A673 (cell line): ENCODE measurements around the gene UFD1. TPM values are rescaled to one million over a fixed set of nuclear protein-coding genes. Genes with fewer than 3 reads are reported as not detected.

Experiments
- BruUV-seq: library from RNA; stranded (reverse); fragments of 400-500 nt; replicated peaks from 2 replicates; lab custom pipeline; 2021; lab: Mats Ljungman, UMichigan
- CTCF ChIA-PET: fragments of 300-600 bp; sonication (Branson Sonifier 250); formaldehyde crosslinking; loops from one replicate; lab custom pipeline; 2022; ENCODE audit warnings: antibody characterized with exemption; lab: Charles Lee
- POLR2A ChIA-PET: fragments of 300-600 bp; sonication (Branson Sonifier 250); formaldehyde crosslinking; loops from one replicate; lab custom pipeline; 2022; ENCODE audit warnings: antibody characterized with exemption; ENCODE audit not compliant: low non-redundant PET; lab: Charles Lee
- DNase-seq: peaks from one replicate; pipeline ENCODE4 v3.0.0-alpha.2; 2015; ENCODE audit warnings: low spot score
- H3K27ac ChIP-seq: fragments of 200-600 bp; sonication (generic); 2 replicates; pipeline ENCODE4 v1.5.1; 2016; ENCODE audit warnings: mixed run types, low read depth, mild to moderate bottlenecking, mixed read lengths, antibody characterized with exemption, low read length; ENCODE audit not compliant: poor library complexity, severe bottlenecking
- H3K27me3 ChIP-seq: fragments of 200-600 bp; sonication (generic); replicated peaks from 2 replicates; pipeline ENCODE4 v1.6.1; 2017; ENCODE audit warnings: mixed run types, low read depth, mild to moderate bottlenecking, mixed read lengths, antibody characterized with exemption, low read length; ENCODE audit not compliant: insufficient read depth, poor library complexity
- H3K36me3 ChIP-seq: fragments of 200-600 bp; sonication (generic); 2 replicates; pipeline ENCODE4 v1.6.1; 2016; ENCODE audit warnings: mixed run types, mild to moderate bottlenecking, mixed read lengths, antibody characterized with exemption, low read length; ENCODE audit not compliant: insufficient read depth, poor library complexity, severe bottlenecking
- H3K4me1 ChIP-seq: fragments of 200-600 bp; sonication (generic); 2 replicates; pipeline ENCODE4 v1.6.1; 2017; ENCODE audit warnings: mixed run types, mild to moderate bottlenecking, mixed read lengths, antibody characterized with exemption, low read length; ENCODE audit not compliant: insufficient read depth, poor library complexity, severe bottlenecking
- H3K4me3 ChIP-seq: fragments of 200-600 bp; sonication (generic); 2 replicates; pipeline ENCODE4 v1.5.1; 2016; ENCODE audit warnings: low read depth, mixed run types, mild to moderate bottlenecking, mixed read lengths, low read length; ENCODE audit not compliant: poor library complexity, severe bottlenecking
- H3K9me3 ChIP-seq: fragments of 200-600 bp; sonication (generic); 2 replicates; pipeline ENCODE4 v1.6.1; 2016; ENCODE audit warnings: mixed run types, low read depth, mild to moderate bottlenecking, mixed read lengths, antibody characterized with exemption, low read length; ENCODE audit not compliant: poor library complexity, severe bottlenecking
- EZH2 ChIP-seq: fragments of 200-600 bp; sonication (generic); IDR thresholded peaks from 2 replicates; pipeline ENCODE4 v1.6.1; 2017; ENCODE audit warnings: borderline replicate concordance, low read depth, mild to moderate bottlenecking, mixed read lengths, antibody characterized with exemption, low read length; ENCODE audit not compliant: poor library complexity, severe bottlenecking
- intact Hi-C: fragments of 100-400 bp; cut with micrococcal nuclease; formaldehyde crosslinking; loops from one replicate; pipeline ENCODE4 v1.10.0; 2022; ENCODE audit not compliant: unreplicated experiment
- total RNA-seq: library from RNA; stranded (reverse); gene quantifications from 2 replicates; pipeline ENCODE4 v1.2.3, GENCODE V29; 2021
- TF ChIP-seq, protein P1 (sequence below): fragments of 300-800, 200-600 bp; sonication (generic); conservative IDR thresholded peaks from 2 replicates; pipeline ENCODE4 v1.5.1; 2017; ENCODE audit warnings: low read depth, mild to moderate bottlenecking, antibody characterized with exemption, low read length, moderate library complexity, mixed read lengths

UFD1 gene
- total RNA-seq, 1 experiment from 2014 or later, result 195 TPM

DNA sequence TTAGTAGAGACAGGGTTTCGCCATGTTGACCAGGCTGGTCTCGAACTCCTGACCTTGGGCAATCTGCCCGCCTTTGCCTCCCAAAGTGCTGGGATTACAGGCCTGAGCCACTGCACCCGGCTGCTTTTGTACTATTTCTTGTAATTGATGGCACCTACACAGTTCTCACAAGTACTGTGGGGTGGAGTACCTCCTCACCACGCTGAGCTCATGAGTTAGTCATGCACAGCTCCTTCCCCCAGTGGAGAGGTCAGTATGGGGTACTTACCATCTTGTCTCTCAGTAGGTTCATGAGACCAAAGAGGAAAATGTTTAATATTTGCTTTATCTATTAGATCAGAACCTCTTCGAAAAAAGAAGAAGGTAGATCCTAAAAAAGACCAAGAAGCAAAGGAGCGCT lies 44.6 kb downstream of the UFD1 start:
- no peaks in the 10 kb centered on the region for H3K27me3 ChIP-seq
- no TSS peak for BruUV-seq
- no peaks in the 10 kb centered on the region for H3K4me1 ChIP-seq
- no peaks in the 10 kb centered on the region for H3K9me3 ChIP-seq
- intact Hi-C loops, result loop anchor here (5.0 kb wide), 1 partner anchor 283 kb away; no protein-coding TSS in a partner anchor
- no peak for DNase-seq
- peaks cover 6% of the 10 kb centered on the region for H3K36me3 ChIP-seq
- no peak overlapping the region for H3K4me3 ChIP-seq
- H3K27ac ChIP-seq, result no peak overlapping the region
- ChIA-PET POLR2A (interaction anchor here (0.6 kb wide), 1 partner anchor 99 kb away, joined by 9 read pairs; no protein-coding TSS in a partner anchor), CTCF (no interaction called here)
- TF ChIP-seq, protein P1, sequence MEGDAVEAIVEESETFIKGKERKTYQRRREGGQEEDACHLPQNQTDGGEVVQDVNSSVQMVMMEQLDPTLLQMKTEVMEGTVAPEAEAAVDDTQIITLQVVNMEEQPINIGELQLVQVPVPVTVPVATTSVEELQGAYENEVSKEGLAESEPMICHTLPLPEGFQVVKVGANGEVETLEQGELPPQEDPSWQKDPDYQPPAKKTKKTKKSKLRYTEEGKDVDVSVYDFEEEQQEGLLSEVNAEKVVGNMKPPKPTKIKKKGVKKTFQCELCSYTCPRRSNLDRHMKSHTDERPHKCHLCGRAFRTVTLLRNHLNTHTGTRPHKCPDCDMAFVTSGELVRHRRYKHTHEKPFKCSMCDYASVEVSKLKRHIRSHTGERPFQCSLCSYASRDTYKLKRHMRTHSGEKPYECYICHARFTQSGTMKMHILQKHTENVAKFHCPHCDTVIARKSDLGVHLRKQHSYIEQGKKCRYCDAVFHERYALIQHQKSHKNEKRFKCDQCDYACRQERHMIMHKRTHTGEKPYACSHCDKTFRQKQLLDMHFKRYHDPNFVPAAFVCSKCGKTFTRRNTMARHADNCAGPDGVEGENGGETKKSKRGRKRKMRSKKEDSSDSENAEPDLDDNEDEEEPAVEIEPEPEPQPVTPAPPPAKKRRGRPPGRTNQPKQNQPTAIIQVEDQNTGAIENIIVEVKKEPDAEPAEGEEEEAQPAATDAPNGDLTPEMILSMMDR, result no peak
- no peak for TF ChIP-seq EZH2

DNA sequence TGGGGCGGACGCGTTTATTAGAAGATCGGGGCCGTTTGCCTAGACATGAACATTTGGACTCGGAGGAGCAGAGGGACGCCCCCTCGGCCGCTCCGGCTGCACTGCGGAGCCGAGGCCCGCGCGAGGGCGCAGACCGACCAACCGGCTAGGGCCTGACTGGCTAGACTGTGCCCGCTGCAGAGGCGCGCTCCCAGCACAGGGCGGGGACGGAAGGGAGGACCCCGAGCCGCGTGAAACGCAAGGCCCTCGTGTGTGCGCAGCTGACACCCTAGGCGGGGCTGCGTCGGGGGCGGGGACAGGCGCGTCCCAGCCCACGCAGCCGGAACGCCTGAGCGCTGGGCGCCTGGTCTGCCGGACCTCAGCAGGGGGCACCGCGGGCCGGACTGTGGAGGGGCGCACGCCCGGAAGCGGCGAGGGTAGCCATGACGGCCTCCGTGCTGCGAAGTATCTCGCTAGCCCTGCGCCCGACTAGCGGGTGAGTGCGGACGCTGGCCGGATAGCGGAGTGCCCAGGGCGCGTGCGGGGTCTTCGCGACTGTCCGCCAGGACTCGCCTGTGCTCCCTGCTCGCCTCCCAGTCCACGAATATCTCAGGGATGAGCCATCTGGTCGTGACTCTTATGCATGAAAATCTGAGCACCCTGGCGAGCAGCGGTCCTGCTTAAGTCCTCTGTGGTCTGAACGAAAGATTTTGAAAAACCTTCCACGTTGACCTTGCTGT lies 46.7 kb downstream of the UFD1 start, which contains the start of gene MRPL40:
TSS of gene MRPL40 (plus strand) at position 413 of the 719 bp plus-strand sequence. CDS start at position 423, 10 bp downstream.
- H3K27ac ChIP-seq, result peak within 1 kb of the TSS; percentile 99
- ChIA-PET POLR2A (no interaction called here), CTCF (interaction anchor here (0.6 kb wide), 1 partner anchor 1485 kb away, joined by 3 read pairs; the partner anchor contains the start of gene CRKL)
- BruUV-seq, result no TSS peak
- TF ChIP-seq, protein P1, result no peak
- TF ChIP-seq EZH2, result no peak
- H3K4me3 ChIP-seq, result peak within 1 kb of the TSS; percentile 89
- H3K9me3 ChIP-seq, result no peaks in the 10 kb centered on the region
- peak; percentile 96 for DNase-seq
- H3K4me1 ChIP-seq, result no peaks in the 10 kb centered on the region
- intact Hi-C loops, result loop anchor here (2.0 to 5.0 kb wide), 2 partner anchors 47 to 285 kb away; partner anchors contain the start of genes CDC45 and UFD1
- H3K36me3 ChIP-seq, result peaks cover 6% of the 10 kb centered on the region
- H3K27me3 ChIP-seq, result no peaks in the 10 kb centered on the region

DNA sequence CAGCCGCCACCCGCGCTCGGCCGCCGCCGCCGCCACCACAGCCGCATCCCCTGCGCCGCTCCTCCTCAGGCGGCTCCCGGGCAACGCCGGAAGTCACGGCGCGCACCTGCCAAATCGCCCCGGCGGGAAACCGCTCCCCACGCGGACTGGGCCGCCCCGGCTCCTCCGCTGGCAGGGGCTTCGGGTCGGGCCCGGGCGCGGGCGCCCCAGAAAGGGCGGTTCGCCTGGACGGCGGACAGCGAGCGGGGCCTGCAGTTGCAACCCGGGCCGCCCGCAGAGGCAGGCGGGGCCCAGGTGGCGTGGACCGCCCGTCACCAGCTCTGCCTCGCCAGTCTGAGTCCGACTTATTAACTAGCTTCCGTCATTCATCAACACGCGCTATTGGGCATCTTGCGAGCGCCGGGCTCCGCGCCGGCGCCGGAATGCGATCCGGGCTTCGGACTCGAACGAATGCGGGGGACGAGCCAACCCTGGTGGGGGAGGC lies 47.3 kb downstream of the UFD1 start, which contains the start of gene HIRA:
TSS of gene HIRA (minus strand) at position 85 of the 484 bp plus-strand sequence. CDS start 257 bp downstream, outside the sequence.
- intact Hi-C loops, result loop anchor here (2.0 to 5.0 kb wide), 2 partner anchors 47 to 286 kb away; partner anchors contain the start of genes CDC45 and UFD1
- ChIA-PET POLR2A (no interaction called here), CTCF (interaction anchor here (0.6 kb wide), 1 partner anchor 1485 kb away, joined by 3 read pairs; the partner anchor contains the start of gene CRKL)
- Histone ChIP-seq H3K27ac (peak within 1 kb of the TSS; percentile 99), H3K4me3 (peak within 1 kb of the TSS; percentile 89), H3K36me3 (peaks cover 6% of the 10 kb centered on the region), H3K4me1 (no peaks in the 10 kb centered on the region), H3K9me3 (no peaks in the 10 kb centered on the region), H3K27me3 (no peaks in the 10 kb centered on the region)
- DNase-seq, result peak; percentile 86
- no peak for TF ChIP-seq EZH2
- TF ChIP-seq, protein P1, result no peak
- BruUV-seq, result no TSS peak
